Amygdala (tissue), 56 donors: ENCODE results near the gene LDLRAD4.

Experiments
- DNase-seq, 56 donors: peaks; one replicate each; lab custom pipeline; 2025; lab: John Stamatoyannopoulos, UW

LDLRAD4 gene

DNA sequence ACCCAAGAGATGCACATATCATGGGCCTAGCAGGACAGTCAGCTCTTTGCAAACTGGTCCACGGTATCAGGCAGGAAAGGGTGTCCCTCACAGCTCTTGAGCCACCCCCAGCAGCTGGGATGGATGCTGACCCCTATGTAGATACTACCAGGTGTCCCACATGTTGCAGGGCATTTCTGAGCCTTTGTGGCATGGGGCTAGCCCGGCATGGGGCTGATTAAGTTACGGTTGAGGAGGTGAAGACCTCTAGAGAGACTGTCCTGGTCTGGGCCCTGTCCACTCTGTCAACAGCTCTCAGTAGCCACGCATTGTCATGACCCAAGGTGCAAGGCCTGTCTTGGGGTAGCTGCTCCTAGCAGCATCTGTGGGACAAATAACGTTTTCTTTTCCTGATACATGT, 6.7 kb downstream of the LDLRAD4 start:
- DNase-seq = no peak

DNA sequence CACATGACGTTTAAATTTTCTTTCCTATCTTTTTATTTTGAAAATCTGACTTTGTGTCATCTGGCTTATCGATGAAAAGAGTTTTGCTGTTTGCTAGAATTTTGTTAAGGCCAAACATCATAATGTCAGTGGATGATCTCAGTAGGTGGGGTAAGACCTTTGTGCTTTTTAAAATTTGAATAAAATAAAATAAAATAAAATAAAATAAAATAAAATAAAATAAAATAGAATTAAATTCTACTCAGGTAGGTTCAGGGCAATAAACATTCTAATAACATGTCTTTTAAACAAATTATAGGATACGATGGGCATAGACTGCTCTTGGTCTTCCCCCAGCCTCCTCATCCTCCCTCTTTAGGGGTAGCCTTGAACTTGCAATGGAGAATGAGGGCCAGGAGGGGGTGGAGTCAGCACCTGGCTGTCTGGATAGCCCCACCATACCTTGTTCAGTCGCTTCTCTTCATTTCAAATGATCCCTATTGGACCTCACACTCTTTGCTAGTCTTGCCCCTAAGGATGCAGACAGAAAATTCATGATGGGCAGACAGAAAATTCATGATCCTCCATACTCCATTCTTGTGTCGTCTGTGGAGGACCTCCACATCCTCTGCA, 8.1 kb downstream of the LDLRAD4 start:
- DNase-seq = no peak

DNA sequence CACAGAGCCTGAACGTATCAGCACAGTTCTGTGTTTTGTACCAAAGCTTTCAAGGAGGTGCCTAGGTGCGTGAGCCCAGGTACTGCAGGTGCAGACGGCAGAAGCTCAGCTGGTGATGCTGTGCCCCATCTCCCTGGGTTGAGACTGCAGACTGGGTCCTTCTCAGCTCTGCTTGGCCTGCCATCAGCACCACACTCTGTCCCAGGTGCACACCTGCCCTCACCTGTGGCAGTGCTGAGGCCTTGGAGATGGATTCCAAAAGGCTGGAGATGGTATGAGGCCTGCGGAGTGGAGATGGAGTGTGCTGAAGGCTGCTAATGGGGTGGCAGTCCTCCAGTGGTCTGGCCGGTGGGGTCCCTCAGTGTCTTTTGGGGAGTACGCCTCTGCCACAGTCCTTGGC, 9.3 kb downstream of the LDLRAD4 start:
- no peak for DNase-seq

DNA sequence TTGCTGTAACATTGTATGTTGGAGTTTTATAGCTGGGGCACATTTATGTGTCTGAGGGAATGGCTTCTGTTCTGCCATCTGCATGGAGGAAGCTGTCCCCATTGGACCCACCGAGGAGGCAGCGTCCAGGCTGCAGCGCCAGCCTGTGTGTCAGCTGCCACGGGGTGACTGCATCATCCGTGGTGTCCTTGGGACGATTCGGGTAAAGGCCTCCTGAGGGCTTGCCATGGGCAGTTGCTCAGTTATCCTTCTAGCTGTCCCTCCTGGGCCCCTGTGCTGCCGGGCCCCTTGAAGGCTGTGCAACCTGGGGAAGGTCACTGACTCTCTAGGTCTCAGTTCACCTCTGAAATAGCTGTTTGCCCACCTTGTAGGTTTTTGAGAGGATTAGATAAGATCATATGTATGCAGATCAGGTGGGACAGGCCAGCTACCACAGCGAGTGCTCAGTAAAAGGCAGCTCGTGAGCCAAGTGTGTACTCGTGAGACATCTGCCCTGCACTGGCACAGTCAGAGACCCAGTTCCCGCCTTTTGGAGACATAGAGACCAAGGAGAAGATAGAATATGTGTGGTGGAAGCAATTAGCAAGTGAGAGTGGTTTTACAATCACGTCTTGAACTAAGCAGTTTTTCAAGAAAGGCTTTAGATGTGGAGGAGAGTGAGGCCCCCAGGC, 10.6 kb downstream of the LDLRAD4 start:
- no peak for DNase-seq

DNA sequence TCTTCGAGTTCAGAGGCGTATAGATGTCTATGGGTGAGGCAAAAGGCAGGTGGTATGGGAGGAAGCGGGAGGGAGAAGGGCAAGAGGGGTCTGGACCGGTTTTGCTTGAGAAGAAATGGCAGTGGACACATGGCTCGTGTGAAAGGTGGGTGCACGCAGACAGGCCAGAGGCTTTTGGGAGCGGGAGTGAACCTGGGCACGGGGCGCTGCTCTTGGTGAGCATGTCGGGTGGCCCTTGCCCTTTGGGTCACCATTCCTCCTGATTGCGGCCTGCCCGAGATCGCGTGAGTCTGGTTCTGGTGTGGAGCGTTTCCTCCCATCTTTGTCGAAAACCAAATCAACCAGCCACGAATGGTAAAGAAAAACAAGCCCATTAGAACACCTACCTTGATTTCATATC, 12.6 kb downstream of the LDLRAD4 start:
- no peak for DNase-seq

DNA sequence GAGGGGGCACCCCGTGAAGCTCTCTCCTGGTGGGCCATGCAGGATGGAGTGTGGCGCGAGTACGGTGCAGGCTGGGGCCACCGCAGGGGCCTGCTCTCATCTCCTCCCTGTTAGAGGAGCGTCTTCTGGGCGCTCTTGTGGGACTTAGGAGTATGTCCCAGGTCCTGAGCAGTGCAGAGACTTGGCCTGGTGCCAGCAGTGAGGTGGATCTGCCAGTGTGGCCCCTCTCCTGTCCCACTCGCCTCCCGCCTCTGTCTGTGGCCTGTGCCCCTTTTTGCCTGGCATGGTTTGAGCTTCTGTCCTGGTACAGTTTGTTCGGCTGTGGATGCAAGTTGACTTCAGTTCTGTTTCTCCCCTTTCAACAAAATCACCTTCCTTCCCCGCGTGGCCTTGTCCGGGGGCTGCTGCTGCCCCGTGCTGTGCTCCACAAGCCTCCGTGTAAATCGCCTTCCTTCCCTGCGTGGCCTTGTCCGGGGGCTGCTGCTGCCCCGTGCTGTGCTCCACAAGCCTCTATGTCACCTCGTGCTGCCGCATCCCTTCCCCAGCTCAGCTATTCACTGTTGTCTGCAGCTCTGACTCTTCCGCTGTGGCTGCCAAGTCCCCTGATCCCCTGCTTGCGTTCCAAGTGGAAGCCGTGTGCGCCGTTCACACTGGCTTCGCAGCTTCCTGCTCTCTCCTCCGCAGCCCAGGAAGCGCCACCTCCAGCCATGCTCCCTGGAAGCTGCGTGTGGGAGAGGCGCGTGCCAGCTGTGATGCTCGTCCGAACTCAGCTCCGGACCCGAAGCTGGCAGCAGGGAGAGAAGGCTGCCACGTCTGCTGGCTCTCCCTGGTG, 13.7 kb downstream of the LDLRAD4 start:
- peak in 25 of 56 donors; percentile 20 to 65 (median 43) for DNase-seq

DNA sequence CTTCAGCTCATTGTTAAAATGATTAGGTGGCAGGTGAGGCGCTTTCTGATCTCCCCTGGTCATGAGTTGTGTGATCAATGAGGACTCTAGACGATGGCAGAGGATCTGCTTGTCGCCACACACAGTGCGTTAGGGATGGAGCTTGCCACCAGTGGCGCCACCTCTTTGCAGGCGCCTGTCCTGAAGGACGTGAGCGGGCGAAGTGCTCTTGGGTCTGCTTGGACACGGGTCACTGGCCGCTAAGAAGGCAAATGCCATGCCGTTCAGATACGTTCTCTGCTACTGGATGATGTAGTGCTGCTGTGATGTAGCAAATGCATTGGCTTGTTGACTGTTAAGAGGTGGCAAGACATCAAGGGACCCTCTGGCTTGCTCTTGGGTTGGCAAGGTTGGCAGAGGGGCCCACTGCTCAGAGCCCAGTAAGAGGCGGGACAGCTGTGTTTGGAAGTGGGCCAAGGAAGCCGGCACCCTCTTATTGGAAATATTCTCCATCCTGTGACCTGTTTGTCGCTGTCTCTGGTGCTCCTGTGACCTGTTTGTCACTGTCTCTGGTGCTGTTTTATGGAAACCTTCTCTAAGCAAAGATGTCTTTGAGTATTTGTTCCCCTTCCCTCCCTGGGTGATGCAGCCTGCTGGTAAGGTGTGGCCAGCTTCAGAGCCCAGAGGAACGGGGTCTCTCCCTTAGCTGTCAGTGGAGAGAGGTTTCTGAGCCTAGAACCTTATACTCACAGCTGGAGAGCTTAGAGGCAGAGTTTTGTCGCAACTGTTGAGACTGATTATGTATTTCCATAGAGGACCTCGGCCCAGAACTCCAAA, 14.6 kb downstream of the LDLRAD4 start:
- DNase-seq = no peak

DNA sequence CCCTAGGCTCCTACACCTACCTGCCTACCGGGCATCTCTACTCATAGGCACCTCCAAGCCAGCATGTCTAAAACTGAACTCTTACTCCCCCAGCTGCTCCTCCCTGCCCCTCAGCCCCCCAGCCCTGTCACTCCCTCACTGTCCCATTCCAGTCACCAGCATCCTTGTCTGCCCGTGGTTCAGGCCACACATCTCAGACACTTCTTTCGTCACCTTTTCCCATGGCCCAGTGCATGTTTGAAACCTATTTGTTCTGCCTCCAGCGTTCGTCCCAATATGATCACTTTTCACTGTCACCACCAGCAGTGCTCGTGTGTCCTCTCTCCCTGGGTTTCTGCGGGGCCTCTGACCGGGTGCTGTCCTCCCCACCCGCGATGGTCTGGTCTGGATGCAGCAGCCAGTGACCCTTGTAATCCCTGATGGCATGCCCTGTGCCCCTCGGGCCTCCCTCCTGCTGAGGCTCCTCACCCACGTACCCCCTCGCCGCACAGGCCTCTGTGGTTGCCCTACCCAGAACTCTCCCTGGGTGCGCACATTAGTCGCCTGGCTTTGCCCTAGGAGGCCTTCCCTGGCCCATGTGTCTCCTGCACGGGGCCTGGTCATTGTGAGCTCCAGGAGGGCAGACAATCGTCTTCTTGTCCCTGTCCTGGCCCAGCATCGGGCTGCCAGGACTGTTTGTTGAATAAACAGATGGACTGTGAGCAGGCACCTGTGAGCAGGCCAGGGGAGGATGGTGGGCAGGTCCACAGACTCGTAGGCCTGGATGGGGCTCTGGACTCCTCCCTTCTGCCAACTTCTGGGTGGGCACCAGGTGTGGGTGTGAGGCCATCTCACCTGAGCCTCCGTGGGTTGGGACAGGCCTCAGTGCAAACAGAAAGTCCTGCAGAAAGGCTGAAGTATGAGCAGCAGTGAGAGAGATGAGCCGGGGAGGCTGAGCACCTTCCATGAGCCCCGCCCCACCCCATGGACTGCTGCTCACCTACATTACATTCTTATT, 15.5 kb downstream of the LDLRAD4 start:
- DNase-seq = no peak

DNA sequence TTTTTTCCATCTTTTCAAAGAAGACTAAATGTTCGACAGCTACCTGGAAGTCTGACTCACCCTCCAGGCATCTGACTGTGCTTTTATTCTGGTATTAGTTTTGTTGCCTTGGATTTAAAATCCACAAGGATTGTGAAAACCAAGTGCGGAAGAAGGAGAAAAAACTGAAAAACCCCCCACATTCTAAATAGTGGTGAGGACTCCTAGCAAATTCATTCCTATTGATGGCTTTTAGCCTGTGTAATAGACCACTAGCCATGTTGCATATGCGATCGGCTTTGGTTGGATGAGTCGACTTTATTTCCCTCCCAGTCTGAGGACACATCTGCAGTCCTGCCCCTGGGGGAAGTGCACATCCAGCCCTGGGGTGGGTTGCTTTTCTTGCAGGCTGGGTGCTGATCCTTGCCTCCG, 16.9 kb downstream of the LDLRAD4 start:
- no peak for DNase-seq

DNA sequence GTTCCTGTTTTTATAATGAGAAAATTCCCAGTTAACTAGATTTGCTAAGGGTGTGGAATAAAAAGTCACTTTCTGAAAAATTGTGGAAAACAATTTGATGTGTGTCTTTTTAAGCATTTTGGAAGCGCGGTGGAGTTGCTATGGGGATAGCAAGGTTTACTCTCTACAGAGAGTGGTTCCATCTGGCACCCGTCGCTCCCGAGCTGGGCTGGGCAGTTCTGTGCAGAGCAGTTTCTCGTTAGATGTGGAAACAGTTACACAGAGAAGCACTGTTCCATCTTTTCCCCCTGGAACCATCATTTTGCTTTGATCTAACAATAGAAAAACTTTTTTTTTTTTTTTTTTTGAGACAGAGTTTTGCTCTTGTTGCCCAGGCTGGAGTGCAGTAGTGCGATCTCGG, 17.4 kb downstream of the LDLRAD4 start:
- peak in 30 of 56 donors; percentile 16 to 70 (median 48) for DNase-seq

DNA sequence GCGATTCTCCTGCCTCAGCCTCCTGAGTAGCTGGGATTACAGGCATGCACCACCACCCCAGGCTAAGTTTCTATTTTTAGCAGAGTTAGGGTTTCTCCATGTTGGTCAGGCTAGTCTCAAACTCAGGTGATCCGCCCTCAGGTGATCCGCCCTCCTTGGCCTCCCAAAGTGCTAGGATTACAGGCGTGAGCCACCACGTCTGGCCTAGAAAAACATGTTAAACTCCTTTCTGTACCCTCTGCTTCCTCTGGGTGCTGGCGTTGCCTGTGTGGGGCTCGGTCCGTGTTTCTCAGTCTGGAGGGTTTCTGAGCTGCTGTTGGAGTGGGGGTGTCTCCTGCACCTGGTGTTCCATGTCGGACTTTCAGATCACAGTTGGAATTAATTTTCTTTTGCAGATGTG, 17.9 kb downstream of the LDLRAD4 start:
- no peak for DNase-seq

DNA sequence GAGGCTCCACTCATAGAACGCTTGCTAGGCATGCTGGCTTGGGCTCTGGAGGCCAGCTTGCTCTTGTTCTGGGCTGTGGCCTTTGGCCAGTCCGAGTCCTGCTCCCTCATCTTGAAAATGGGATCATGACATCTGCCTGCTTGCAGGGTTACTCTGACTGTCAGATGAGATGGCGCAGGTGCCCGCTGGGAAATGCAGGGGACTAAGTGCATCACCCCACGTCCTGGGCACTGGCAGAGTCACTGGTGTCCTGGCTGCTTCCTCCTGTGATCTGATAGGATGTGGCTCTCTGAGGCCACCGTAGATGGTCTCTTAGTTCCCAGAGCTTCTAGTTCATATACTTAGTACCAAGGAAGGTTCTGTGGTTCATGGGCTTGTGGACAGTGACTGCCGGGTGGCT, 18.5 kb downstream of the LDLRAD4 start:
- no peak for DNase-seq

DNA sequence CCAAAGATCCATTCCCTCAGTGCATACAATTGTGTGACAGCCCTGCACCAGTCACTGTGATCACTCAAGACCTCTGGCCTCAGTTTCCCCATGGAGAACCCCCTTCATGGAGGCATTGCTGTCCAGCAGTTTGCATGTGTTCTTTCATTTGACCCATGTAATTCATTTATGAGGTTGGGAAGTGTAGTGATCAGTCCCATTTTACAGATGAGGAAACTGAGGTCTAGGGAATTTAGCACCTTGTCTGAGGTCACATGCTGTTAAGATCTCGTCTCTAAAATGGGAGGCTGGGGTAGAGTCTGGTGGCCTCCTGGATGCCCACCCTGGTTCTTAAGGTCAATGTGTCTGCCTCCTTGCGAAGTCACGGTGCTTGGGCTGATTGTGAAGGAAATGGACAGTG, 19.1 kb downstream of the LDLRAD4 start:
- no peak for DNase-seq

DNA sequence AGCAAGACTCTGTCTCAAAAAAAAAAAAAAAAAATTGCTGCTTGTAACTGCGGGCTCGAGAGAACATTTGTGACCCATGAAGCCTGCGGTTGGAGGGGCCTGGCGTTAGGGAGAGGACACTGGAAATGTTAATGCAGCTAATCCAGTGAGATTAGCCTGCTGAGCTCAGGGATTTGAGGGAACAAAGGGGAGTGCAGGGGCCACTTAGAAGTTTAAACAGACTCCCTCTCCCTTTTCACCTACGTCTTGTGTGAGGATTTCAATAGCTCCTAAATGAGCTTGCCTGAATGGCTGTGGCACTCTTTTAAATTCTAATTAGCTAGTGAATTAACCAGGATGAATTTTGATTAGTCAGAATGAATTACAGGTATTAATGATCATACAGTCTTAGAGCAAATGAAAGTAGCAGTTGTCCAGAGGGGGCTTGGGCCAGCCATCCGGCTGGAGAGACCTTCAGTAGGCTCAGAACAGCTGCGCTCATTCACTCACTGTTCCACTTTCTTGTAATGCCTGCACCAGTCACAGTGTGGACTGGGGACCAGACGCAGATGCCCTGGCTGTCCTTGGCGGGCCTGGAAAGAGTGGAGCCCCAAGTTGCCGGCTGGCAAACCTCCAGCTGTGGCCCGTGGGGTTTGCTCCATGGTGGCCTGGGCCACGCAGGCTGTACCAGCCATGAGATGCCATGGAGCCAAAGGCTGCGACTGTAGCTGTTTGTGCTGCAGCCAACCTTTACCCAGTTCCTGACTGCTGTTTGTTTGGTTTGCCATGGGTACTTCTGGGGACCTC, 20.8 kb downstream of the LDLRAD4 start:
- DNase-seq = peak in 6 of 56 donors; percentile 24 to 41 (median 30)

DNA sequence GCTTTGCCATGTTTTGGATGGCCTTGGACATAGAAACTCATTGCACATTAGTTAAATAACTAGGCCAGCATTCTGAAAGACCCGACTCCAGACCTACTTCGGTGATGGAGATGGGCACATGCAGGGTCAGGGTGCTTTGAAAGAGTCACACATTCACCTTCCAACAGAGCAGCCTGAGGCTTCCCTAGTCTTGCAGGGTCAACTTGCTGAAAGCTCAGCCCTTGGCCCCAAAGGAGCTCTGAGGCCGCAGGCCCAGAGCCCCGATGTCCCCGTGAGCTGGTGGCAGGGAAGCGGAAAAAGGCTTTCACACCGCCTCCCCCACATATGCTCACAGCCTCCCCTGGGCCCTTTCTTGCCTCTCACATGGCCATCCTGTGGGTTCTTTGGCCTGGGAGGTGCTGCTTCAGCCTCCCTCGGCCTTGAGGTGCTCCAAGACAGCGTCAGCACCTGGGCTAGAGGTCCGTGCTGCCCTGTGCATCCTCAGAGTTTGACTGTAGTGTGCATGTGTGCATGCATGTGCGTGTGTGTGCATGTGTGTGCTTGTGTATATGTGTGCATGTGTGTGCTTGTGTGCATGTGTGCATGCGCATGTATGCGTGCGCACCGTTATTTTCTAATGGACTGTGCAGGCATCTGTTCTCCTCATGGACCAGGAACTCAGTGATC, 21.6 kb downstream of the LDLRAD4 start:
- no peak for DNase-seq

DNA sequence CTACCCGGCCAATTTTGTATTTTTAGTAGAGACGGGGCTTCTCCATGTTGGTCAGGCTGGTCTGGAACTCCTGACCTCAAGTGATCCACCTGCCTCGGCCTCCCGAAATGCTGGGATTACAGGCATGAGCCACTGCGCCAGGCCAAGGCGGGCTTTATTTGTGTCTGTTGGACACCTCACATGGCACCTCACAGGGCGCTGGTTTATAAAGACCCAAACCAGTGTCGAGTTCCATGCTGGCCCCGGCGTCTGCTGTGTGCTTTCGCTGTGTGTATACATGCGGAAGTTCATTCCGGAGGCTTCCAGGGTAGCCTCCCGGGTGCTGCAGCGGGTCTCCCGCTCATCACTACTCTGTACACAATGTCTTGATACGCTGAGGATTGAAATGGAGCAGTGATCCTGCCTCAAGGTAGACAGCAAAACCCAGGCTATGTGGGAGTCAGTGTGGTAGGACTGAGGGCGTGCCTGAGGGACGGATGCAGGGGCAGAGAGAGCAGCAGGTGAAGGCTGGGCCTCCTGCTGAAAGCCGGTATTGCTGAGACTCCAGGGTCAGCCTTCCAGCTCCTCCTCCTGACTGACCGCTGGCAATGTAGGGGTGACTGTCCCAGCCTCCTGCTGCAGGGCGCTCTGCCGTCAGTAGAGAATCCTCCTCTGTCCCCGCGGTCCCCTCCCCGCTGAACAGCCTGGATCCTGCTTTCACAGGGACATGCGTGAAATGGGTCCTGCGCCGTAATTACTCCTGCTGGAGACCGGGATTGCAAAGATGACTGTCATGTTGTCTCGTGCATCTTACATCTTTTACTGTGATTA, 22.7 kb downstream of the LDLRAD4 start:
- DNase-seq = no peak

DNA sequence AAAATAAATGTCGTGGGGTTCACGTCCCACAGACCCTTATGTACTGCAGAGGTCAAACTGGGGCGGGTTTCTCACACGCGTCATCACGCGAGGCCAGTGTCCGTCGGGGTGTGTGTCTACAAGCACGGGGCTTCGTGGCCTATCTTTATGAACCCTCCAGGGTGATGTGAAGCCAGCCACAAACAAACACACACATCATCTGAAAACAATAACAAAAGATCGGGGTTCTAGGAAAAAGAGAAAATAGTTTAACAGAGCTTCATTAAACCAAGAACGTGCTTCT, 23.3 kb downstream of the LDLRAD4 start:
- DNase-seq = no peak

DNA sequence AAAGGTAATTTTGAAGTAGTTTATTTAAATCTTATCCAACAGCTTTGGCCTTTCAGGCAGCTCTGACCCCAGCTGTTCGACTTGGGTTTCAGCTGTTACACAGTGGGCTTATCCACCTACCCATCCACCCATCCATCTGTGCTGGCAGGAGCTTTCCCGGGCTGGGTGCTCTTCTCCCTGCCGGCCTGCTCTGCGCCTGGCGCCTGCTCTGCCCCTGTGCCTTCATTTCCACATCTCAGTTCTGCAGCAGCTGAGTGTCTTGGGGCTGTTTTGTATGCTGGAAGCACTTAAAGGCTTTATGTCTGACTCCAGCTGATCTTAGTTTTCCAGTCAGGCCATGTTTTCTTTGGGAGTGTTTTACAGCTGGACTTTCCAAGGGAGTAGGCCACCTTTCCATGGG, 24.2 kb downstream of the LDLRAD4 start:
- DNase-seq = no peak
